ENCODE data around the gene PDLIM5. TPM values are rescaled to one million over a fixed set of nuclear protein-coding genes. Genes with fewer than 3 reads are reported as not detected.

The PDLIM5 gene
- total RNA-seq, 2 experiments from 2014 or later = 18.1 to 18.3 TPM

DNA sequence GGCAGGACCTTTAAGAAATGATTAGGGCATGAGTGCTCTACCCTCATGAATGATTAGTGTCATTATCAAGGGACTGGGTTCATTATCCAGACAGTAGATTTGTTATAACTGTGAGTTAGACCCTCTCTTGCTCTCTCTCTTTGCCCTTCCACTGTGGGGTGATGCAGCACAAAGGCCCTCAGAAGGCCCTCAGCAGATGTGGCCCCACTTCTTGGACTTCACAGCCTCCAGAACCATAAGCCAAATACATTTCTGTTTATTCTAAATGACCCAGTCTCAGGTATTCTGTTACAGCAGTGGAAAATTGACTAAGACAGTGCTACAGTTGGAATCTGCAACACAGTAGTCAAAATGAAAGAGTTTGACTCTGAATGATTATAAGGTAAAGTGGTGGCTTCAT lies 17.2 kb upstream of the PDLIM5 start:
- POLR2A ChIA-PET = no interaction called here
- Mint-ChIP-seq H3K27ac (no peak overlapping the region), H3K27me3 (ENCODE audit: low read depth) (peaks cover 6% of the 10 kb centered on the region), H3K36me3 (ENCODE audit: low read depth) (no peaks in the 10 kb centered on the region), H3K4me1 (ENCODE audit: low read depth) (peaks cover 4% of the 10 kb centered on the region), H3K9me3 (ENCODE audit: insufficient read depth) (no peaks in the 10 kb centered on the region), H3K4me3 (no peak overlapping the region)
- no peak for ATAC-seq
- CTCF ChIA-PET = no interaction called here
- DNase-seq = no peak

DNA sequence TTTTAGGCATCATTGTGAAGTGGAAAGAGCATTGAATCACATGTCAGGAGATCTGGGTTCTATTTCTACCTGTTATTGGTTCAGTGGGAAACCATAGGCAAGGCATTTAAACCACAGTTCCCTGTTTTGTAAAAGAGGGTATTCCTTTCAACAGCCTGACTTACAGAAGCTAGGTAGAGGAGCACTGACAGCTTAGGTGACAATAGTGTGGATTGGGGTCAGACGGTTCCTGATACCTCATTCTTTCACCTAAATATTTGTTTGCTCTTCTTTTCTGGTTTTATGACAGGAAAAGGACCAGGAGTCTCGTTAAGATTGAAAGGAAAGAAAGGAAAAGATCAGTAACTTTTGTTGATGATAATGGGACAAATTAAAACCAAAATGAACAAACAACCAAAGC lies 15.9 kb upstream of the PDLIM5 start:
- ChIA-PET POLR2A (no interaction called here), CTCF (no interaction called here)
- ATAC-seq (no peak), DNase-seq (no peak)
- Mint-ChIP-seq H3K4me1 (ENCODE audit: low read depth) (peaks cover 10% of the 10 kb centered on the region), H3K4me3 (no peak overlapping the region), H3K27ac (no peak overlapping the region), H3K36me3 (ENCODE audit: low read depth) (no peaks in the 10 kb centered on the region), H3K27me3 (ENCODE audit: low read depth) (peaks cover 6% of the 10 kb centered on the region), H3K9me3 (ENCODE audit: insufficient read depth) (no peaks in the 10 kb centered on the region)

DNA sequence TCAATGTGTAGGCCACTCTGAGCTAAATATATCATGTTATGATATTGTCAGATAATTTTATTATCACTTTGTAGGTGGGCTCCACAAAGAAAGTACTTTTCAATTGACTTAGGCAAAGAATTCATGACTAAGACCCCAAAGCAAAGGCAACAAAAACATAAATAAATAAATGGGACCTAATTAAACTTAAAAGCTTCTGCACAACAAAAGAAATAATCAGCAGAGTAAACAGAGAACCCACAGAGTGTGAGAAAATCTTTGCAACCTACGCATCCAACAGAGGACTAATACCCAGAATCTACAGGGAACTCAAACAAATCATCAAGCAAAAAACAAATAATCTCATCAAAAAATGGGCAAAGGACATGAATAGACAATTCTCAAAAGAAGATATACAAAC lies 15.2 kb upstream of the PDLIM5 start:
- POLR2A ChIA-PET = no interaction called here

DNA sequence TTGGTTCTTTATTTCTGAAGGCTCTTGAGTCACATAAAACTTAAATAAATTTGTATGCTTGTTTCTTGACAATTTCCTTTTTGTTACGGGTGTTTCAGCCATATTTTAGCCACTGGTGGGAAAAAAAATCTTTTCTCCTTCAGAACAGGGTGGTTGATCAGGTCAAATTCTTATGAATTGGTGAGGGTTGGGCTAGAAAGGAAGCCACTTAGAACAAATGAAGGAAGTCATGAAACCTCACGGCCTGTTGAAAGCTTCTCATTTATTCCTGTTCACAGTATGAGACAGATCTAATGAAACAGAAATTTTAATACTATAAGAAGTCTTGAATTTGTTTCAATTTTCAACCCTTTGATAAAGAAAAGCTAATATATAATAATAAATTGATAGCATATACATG lies 12.1 kb upstream of the PDLIM5 start:
- POLR2A ChIA-PET = no interaction called here
- Mint-ChIP-seq H3K9me3 (ENCODE audit: insufficient read depth) (no peaks in the 10 kb centered on the region), H3K27ac (no peak overlapping the region), H3K36me3 (ENCODE audit: low read depth) (no peaks in the 10 kb centered on the region), H3K4me3 (no peak overlapping the region), H3K4me1 (ENCODE audit: low read depth) (peaks cover 10% of the 10 kb centered on the region), H3K27me3 (ENCODE audit: low read depth) (peaks cover 6% of the 10 kb centered on the region)
- DNase-seq = no peak
- CTCF ChIA-PET = no interaction called here
- no peak for ATAC-seq

More for the DNA sequence above, 15.2 kb upstream of the PDLIM5 start:
- no peak overlapping the region for H3K4me3 Mint-ChIP-seq
- H3K36me3 Mint-ChIP-seq (ENCODE audit: low read depth) = no peaks in the 10 kb centered on the region
- CTCF ChIA-PET = no interaction called here
- no peak for ATAC-seq
- H3K4me1 Mint-ChIP-seq (ENCODE audit: low read depth) = peaks cover 10% of the 10 kb centered on the region
- H3K27me3 Mint-ChIP-seq (ENCODE audit: low read depth) = peaks cover 6% of the 10 kb centered on the region
- H3K27ac Mint-ChIP-seq = no peak overlapping the region
- no peaks in the 10 kb centered on the region for H3K9me3 Mint-ChIP-seq (ENCODE audit: insufficient read depth)
- DNase-seq = no peak

DNA sequence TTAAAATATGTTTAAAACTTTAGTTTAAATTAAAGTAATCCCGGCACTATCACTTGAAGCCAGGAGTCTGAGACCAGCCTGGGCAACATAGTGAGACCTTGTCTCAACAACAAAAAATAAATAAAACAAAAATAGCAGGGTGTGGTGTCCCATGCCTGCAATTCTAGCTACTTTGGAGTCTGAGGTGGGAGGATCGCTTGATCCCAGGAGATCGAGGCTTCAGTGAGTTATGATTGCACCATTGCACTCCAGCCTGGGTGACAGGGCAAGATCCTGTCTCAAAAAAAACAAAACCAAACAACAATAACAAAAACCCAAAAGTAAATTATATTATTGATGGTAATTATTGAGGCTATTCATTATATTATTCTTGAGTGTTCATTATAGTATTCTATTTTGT lies 9.9 kb upstream of the PDLIM5 start:
- Mint-ChIP-seq H3K27me3 (ENCODE audit: low read depth) (peaks cover 7% of the 10 kb centered on the region), H3K4me3 (no peak overlapping the region), H3K9me3 (ENCODE audit: insufficient read depth) (no peaks in the 10 kb centered on the region), H3K4me1 (ENCODE audit: low read depth) (peaks cover 10% of the 10 kb centered on the region), H3K27ac (no peak overlapping the region), H3K36me3 (ENCODE audit: low read depth) (no peaks in the 10 kb centered on the region)
- DNase-seq = no peak
- CTCF ChIA-PET = interaction anchor here (1.6 kb wide), 1 partner anchor 35 kb away, joined by 5 read pairs; no protein-coding TSS in a partner anchor
- POLR2A ChIA-PET = no interaction called here
- ATAC-seq = no peak

DNA sequence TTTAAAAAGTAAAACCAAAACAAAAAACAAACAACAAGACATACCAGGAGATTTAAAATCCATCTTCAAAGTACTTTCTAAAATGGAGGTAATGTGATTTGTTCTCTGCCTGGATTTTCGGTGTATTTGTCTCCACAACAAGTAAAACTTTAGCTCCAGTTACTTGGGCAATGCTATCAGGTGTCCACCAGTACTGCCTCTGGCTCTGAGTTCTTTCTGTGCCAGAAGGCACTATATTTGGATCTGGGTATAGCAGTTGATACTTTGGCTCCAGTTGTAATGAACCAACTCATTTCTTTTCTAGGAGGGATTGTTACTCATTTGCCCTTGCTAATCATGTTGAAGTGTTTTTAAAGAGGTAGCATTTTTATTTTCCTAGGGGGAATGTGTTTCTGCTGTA lies 9.5 kb upstream of the PDLIM5 start:
- ChIA-PET POLR2A (no interaction called here), CTCF (interaction anchor here (1.6 kb wide), 1 partner anchor 35 kb away, joined by 5 read pairs; no protein-coding TSS in a partner anchor)
- Mint-ChIP-seq H3K4me1 (ENCODE audit: low read depth) (peaks cover 10% of the 10 kb centered on the region), H3K27ac (no peak overlapping the region), H3K4me3 (no peak overlapping the region), H3K9me3 (ENCODE audit: insufficient read depth) (no peaks in the 10 kb centered on the region), H3K36me3 (ENCODE audit: low read depth) (no peaks in the 10 kb centered on the region), H3K27me3 (ENCODE audit: low read depth) (peaks cover 10% of the 10 kb centered on the region)
- DNase-seq = no peak
- ATAC-seq = no peak

DNA sequence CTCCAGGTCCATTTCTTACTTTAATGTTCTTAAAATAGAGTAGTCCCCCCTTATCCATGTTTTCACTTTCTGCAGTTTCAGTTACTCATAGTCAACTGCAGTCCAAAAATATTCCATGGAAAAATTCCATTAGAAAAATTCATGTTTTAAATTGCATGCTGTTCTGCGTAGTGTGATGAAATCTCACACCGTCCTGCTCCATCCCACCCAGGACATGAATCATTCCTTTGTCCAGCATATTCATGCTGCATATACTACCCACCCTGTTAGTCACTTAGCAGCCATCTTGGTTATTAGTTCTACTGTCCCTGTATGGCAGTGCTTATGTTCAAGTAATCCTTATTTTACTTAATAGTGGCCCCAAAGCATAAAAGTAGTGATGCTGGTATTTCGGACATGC lies 5.4 kb upstream of the PDLIM5 start:
- DNase-seq (no peak), ATAC-seq (no peak)
- no peaks in the 10 kb centered on the region for H3K36me3 Mint-ChIP-seq (ENCODE audit: low read depth)
- peaks cover 5% of the 10 kb centered on the region for H3K4me1 Mint-ChIP-seq (ENCODE audit: low read depth)
- POLR2A ChIA-PET = no interaction called here
- peaks cover 30% of the 10 kb centered on the region for H3K27me3 Mint-ChIP-seq (ENCODE audit: low read depth)
- no peak overlapping the region for H3K4me3 Mint-ChIP-seq
- H3K9me3 Mint-ChIP-seq (ENCODE audit: insufficient read depth) = no peaks in the 10 kb centered on the region
- CTCF ChIA-PET = no interaction called here
- H3K27ac Mint-ChIP-seq = no peak overlapping the region

DNA sequence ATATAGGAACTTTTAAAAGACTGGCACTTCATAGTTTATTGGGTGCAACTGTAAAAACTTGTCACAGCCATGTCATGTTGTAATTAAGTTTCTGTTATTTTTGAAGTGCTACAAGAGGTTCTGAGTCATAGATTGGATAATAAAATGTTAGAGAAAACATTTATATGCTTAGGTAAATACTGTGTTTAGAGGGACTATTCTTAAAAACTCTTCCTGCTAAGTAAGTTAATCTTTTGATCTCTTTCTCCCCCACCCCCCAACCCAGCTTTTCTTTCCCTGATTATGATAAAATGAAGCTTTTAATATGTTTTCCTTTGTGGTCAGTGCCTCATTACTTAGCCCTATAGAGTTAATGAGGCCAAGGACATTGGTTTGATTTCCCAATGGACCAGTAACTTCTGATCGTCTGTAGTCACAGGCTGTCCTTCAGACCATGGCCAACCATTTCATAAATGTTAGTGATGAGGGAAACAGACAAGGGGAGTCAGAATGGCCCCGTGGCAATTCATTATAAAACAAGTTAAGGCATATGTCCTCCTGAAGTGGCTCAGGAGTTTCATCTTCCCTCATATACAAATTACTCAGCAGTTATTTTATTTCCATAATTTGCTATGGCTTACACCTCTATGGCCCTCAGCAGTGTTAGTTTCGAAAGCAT lies 3.9 kb upstream of the PDLIM5 start:
- no peak overlapping the region for H3K4me3 Mint-ChIP-seq
- ChIA-PET CTCF (no interaction called here), POLR2A (no interaction called here)
- no peaks in the 10 kb centered on the region for H3K36me3 Mint-ChIP-seq (ENCODE audit: low read depth)
- DNase-seq (no peak), ATAC-seq (no peak)
- H3K27ac Mint-ChIP-seq = no peak overlapping the region
- no peaks in the 10 kb centered on the region for H3K9me3 Mint-ChIP-seq (ENCODE audit: insufficient read depth)
- H3K27me3 Mint-ChIP-seq (ENCODE audit: low read depth) = peaks cover 30% of the 10 kb centered on the region
- peaks cover 12% of the 10 kb centered on the region for H3K4me1 Mint-ChIP-seq (ENCODE audit: low read depth)

DNA sequence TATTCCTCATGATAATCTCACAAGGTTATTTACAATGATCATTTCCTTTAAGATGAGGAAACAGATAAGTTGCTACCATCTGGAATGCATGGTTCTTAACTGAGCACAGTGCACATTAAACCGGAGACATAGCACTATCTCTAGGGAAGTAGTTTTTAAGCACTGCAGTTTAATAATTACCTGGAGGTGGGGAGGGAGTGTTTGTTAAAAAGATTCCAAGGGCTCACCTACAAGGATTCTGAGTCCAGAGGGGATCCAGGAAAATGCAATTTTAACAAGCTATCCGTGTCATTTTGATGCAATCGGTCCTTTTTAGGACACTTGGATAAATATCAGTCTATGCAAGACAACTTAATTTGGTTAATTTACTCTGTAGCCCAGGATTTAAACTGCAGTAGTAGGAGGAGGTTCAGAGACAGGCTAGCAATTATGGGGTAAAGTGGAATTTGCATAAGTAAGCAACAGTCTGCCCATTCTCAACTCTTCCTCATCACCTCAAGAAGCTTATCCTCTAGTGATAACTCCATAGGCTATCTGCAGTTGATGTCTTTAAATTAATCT lies 2.8 kb upstream of the PDLIM5 start:
- ATAC-seq (no peak), DNase-seq (no peak)
- Mint-ChIP-seq H3K9me3 (ENCODE audit: insufficient read depth) (no peaks in the 10 kb centered on the region), H3K27me3 (ENCODE audit: low read depth) (peaks cover 35% of the 10 kb centered on the region), H3K27ac (no peak overlapping the region), H3K36me3 (ENCODE audit: low read depth) (no peaks in the 10 kb centered on the region), H3K4me1 (ENCODE audit: low read depth) (peaks cover 16% of the 10 kb centered on the region), H3K4me3 (no peak overlapping the region)
- POLR2A ChIA-PET = no interaction called here
- CTCF ChIA-PET = no interaction called here

DNA sequence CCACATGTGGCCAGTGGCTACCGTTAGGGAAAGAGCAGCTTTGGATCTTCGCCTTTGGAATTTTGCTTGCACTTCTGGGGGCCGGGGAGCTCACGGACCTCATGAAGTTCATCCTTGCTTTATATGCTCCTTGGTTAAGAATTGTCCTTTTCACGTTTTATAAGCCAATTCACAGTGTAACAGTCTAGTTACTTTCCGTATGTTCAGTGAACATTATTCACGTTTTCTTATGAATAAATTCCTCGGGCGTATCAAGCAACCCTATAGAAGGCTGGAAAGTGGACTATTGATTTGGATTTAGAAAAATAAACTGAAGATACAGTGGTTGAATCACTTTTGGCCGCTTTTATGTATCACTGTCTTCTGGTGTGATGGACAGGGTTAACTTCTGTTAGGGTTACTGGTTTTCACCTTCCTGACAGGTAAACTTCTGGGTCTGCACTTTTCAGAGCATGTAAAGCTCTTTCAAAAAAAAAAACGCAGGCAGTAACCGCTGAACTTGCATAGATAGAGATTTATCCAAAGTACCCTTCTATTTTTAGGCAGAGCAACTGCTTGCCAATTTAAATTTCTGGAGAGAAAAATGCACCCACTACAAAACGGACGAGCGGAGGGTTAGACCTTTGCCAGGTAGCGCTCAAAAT lies 569 bp upstream of the PDLIM5 start:
- Mint-ChIP-seq H3K4me1 (ENCODE audit: low read depth) (peaks cover 16% of the 10 kb centered on the region), H3K27ac (no peak overlapping the region), H3K9me3 (ENCODE audit: insufficient read depth) (no peaks in the 10 kb centered on the region), H3K36me3 (ENCODE audit: low read depth) (peaks cover 3% of the 10 kb centered on the region), H3K4me3 (peak overlapping the region; percentile 76), H3K27me3 (ENCODE audit: low read depth) (peaks cover 32% of the 10 kb centered on the region)
- DNase-seq (no peak), ATAC-seq (no peak)
- CTCF ChIA-PET = no interaction called here
- POLR2A ChIA-PET = no interaction called here

DNA sequence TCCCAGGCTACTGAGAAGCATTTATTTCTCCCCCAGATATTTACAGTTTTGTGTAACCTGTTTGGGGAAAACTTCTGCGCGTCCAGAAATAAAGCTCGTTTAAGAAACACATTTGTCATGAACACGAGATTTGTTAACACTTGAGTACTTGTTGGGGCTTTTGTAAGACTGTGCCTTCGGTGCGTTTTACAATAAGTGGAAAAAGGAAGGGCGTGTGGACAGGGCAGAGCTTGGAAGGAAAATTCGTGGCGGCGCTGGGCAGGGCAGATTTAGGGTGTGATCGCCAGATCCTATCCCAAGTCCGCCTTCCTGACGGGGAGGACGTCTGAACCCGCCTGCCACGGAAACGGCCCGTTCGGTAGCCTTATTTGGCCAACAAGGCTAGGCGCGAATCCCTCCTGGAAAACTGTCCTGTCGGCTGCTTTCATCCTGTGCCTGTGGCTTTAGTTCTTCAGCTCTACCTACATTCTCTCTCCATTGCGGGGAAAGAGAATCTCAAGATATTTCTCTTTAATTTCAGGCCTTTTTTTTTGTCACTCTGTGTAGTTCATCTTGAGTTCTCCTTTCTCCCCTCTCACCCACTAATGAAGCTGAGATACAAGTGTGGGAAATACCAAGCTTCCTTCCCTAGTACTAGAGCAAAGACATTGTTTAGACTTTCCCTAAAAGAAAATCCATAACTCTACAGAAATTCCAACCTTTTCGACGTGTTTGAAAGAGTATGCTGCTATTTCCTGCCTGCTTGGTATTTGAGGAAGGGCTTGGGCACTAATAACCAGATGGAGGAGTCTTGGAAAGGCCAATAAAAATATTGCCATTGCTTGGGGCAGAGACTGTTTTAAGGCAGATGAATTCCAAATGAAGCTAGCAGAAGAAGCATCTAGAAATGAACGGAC lies 982 bp downstream of the PDLIM5 start:
- H3K27ac Mint-ChIP-seq = peak overlapping the region; percentile 47
- peaks cover 16% of the 10 kb centered on the region for H3K4me1 Mint-ChIP-seq (ENCODE audit: low read depth)
- peaks cover 22% of the 10 kb centered on the region for H3K27me3 Mint-ChIP-seq (ENCODE audit: low read depth)
- DNase-seq = peak; percentile 21
- H3K9me3 Mint-ChIP-seq (ENCODE audit: insufficient read depth) = no peaks in the 10 kb centered on the region
- peak overlapping the region; percentile 76 for H3K4me3 Mint-ChIP-seq
- no peak for ATAC-seq
- H3K36me3 Mint-ChIP-seq (ENCODE audit: low read depth) = peaks cover 3% of the 10 kb centered on the region
- CTCF ChIA-PET = interaction anchor here (1.2 to 1.4 kb wide), 2 partner anchors 43 to 46 kb away, joined by 3 to 5 read pairs; no protein-coding TSS in a partner anchor
- POLR2A ChIA-PET = no interaction called here

Data from activated CD8-positive, alpha-beta T cell treated with anti-CD3 and anti-CD28 coated beads, Interleukin-2, amount 10 ng/mL, durations not matched to agents 7 days and 5 days (primary cell).